HEK293 (cell line): Measurements from ENCODE around the gene ZRANB1.

Experiments used
- CTCF ChIA-PET: fragments of 350-600 bp; formaldehyde crosslinking; extraction: SDS; loops from one replicate; lab custom pipeline; 2021; ENCODE audit warnings: antibody characterized with exemption; lab: Yijun Ruan, JAX
- POLR2A ChIA-PET: fragments of 300-600 bp; formaldehyde crosslinking; extraction: SDS; loops from one replicate; lab custom pipeline; 2020; ENCODE audit warnings: antibody characterized with exemption, inconsistent platforms; lab: Yijun Ruan, JAX
- H3K27ac ChIP-seq: fragments of 200-500 bp; sonication (Bioruptor generic); 2 replicates; pipeline ENCODE4 v1.5.1; 2014; ENCODE audit warnings: low read depth, low read length, control low read depth, inconsistent platforms; ENCODE audit errors: extremely low read depth
- H3K36me3 ChIP-seq, 2 experiments: fragments of 200-500 bp in 1 of 2; sonication (Bioruptor generic) in 1 of 2; 1 replicate in 1 of 2; 2 replicates in 1 of 2; pipeline ENCODE4 v1.5.1; 2014 to 2017; ENCODE audit warnings: inconsistent platforms in 2 of 2, low read length in 2 of 2; ENCODE audit not compliant: control insufficient read depth in 2 of 2, insufficient read depth in 1 of 2
- H3K4me1 ChIP-seq: fragments of 200-500 bp; sonication (Bioruptor generic); 2 replicates; pipeline ENCODE4 v1.5.1; 2014; ENCODE audit warnings: mild to moderate bottlenecking, low read length, inconsistent platforms; ENCODE audit not compliant: control insufficient read depth, insufficient read depth
- H3K4me3 ChIP-seq: 2 replicates; pipeline ENCODE4 v1.5.1; 2011; ENCODE audit warnings: low read depth, mild to moderate bottlenecking, control low read depth, low read length, moderate library complexity
- H3K9me3 ChIP-seq: fragments of 200-500 bp; sonication (Bioruptor generic); 2 replicates; pipeline ENCODE4 v1.5.1; 2014; ENCODE audit warnings: low read depth, low read length, inconsistent platforms; ENCODE audit not compliant: control insufficient read depth, insufficient read depth
- BCL11A ChIP-seq: fragments of 450-650 bp; formaldehyde crosslinking; IDR thresholded peaks from 2 replicates; pipeline ENCODE4 v1.5.1; 2016; ENCODE audit warnings: low read depth, missing biosample characterization, missing genetic modification characterization
- BCL11B ChIP-seq: fragments of 450-650 bp; formaldehyde crosslinking; IDR thresholded peaks from 2 replicates; pipeline ENCODE4 v1.5.1; 2016; ENCODE audit warnings: low read depth, missing biosample characterization, missing genetic modification characterization
- KLF16 ChIP-seq: fragments of 450-650 bp; formaldehyde crosslinking; IDR thresholded peaks from 2 replicates; pipeline ENCODE4 v1.5.1; 2017; ENCODE audit warnings: missing biosample characterization, missing genetic modification characterization
- PRDM10 ChIP-seq: fragments of 450-650 bp; formaldehyde crosslinking; IDR thresholded peaks from 2 replicates; pipeline ENCODE4 v1.5.1; 2016; ENCODE audit warnings: missing biosample characterization, missing genetic modification characterization
- TRIM28 ChIP-seq: IDR thresholded peaks from 2 replicates; pipeline ENCODE4 v1.6.1; 2011; ENCODE audit warnings: low read length, control low read depth, borderline replicate concordance
- WT1 ChIP-seq: fragments of 450-650 bp; formaldehyde crosslinking; IDR thresholded peaks from 2 replicates; pipeline ENCODE4 v1.5.1; 2016; ENCODE audit warnings: missing biosample characterization, missing genetic modification characterization
- ZBTB48 ChIP-seq: fragments of 450-650 bp; formaldehyde crosslinking; IDR thresholded peaks from 2 replicates; pipeline ENCODE4 v1.5.1; 2016; ENCODE audit warnings: missing biosample characterization, missing genetic modification characterization
- ZFHX2 ChIP-seq: fragments of 450-650 bp; formaldehyde crosslinking; conservative IDR thresholded peaks from 2 replicates; pipeline ENCODE4 v1.5.1; 2016; ENCODE audit warnings: missing biosample characterization, missing genetic modification characterization
- ZFP3 ChIP-seq: fragments of 450-650 bp; formaldehyde crosslinking; IDR thresholded peaks from 2 replicates; pipeline ENCODE4 v1.5.1; 2016; ENCODE audit warnings: low read depth, missing biosample characterization, missing genetic modification characterization
- ZFP37 ChIP-seq: fragments of 450-650 bp; formaldehyde crosslinking; IDR thresholded peaks from 2 replicates; pipeline ENCODE4 v1.5.1; 2016; ENCODE audit warnings: missing biosample characterization, missing genetic modification characterization
- ZNF10 ChIP-seq: fragments of 450-650 bp; formaldehyde crosslinking; IDR thresholded peaks from 2 replicates; pipeline ENCODE4 v1.5.1; 2017; ENCODE audit warnings: missing biosample characterization, missing genetic modification characterization
- ZNF121 ChIP-seq: fragments of 450-650 bp; formaldehyde crosslinking; IDR thresholded peaks from 2 replicates; pipeline ENCODE4 v1.5.1; 2016; ENCODE audit warnings: missing biosample characterization, missing genetic modification characterization
- ZNF140 ChIP-seq: fragments of 450-650 bp; formaldehyde crosslinking; IDR thresholded peaks from 2 replicates; pipeline ENCODE4 v1.5.1; 2016; ENCODE audit warnings: missing biosample characterization, missing genetic modification characterization
- ZNF174 ChIP-seq: fragments of 450-650 bp; formaldehyde crosslinking; IDR thresholded peaks from 2 replicates; pipeline ENCODE4 v1.5.0; 2017; ENCODE audit warnings: missing biosample characterization, mild to moderate bottlenecking, missing genetic modification characterization
- ZNF221 ChIP-seq: fragments of 450-650 bp; formaldehyde crosslinking; IDR thresholded peaks from 2 replicates; pipeline ENCODE4 v1.5.1; 2017; ENCODE audit warnings: missing biosample characterization, missing genetic modification characterization, borderline replicate concordance
- ZNF239 ChIP-seq: fragments of 450-650 bp; formaldehyde crosslinking; IDR thresholded peaks from 2 replicates; pipeline ENCODE4 v1.5.1; 2016; ENCODE audit warnings: missing biosample characterization, missing genetic modification characterization
- ZNF324 ChIP-seq: fragments of 450-650 bp; formaldehyde crosslinking; IDR thresholded peaks from 2 replicates; pipeline ENCODE4 v1.5.1; 2016; ENCODE audit warnings: missing biosample characterization, missing genetic modification characterization
- ZNF544 ChIP-seq: fragments of 450-650 bp; formaldehyde crosslinking; IDR thresholded peaks from 2 replicates; pipeline ENCODE4 v1.5.0; 2017; ENCODE audit warnings: missing biosample characterization, missing genetic modification characterization
- ZNF600 ChIP-seq: fragments of 450-650 bp; formaldehyde crosslinking; IDR thresholded peaks from 2 replicates; pipeline ENCODE4 v1.5.1; 2016; ENCODE audit warnings: missing biosample characterization, missing genetic modification characterization
- ZNF610 ChIP-seq: fragments of 450-650 bp; formaldehyde crosslinking; IDR thresholded peaks from 2 replicates; pipeline ENCODE4 v1.5.1; 2016; ENCODE audit warnings: missing biosample characterization, missing genetic modification characterization, borderline replicate concordance
- ZNF623 ChIP-seq: fragments of 450-650 bp; formaldehyde crosslinking; IDR thresholded peaks from 2 replicates; pipeline ENCODE4 v1.5.1; 2016; ENCODE audit warnings: missing biosample characterization, missing genetic modification characterization
- ZNF626 ChIP-seq: fragments of 450-650 bp; sonication (Bioruptor Pico); formaldehyde crosslinking; IDR thresholded peaks from 2 replicates; pipeline ENCODE4 v1.5.1; 2018; ENCODE audit warnings: missing biosample characterization, missing genetic modification characterization, inconsistent platforms
- ZNF660 ChIP-seq: fragments of 450-650 bp; IDR thresholded peaks from 2 replicates; pipeline ENCODE4 v1.5.1; 2018; ENCODE audit warnings: missing biosample characterization, mild to moderate bottlenecking, missing genetic modification characterization
- ZNF768 ChIP-seq: fragments of 450-650 bp; formaldehyde crosslinking; IDR thresholded peaks from 2 replicates; pipeline ENCODE4 v1.5.1; 2018; ENCODE audit warnings: missing biosample characterization, mild to moderate bottlenecking, missing genetic modification characterization
- ZNF837 ChIP-seq: fragments of 450-650 bp; formaldehyde crosslinking; IDR thresholded peaks from 2 replicates; pipeline ENCODE4 v1.5.1; 2016; ENCODE audit warnings: missing biosample characterization, missing genetic modification characterization
- ZNF843 ChIP-seq: fragments of 450-650 bp; formaldehyde crosslinking; IDR thresholded peaks from 2 replicates; pipeline ENCODE4 v1.5.1; 2016; ENCODE audit warnings: missing biosample characterization, missing genetic modification characterization
- ZSCAN30 ChIP-seq: fragments of 450-650 bp; IDR thresholded peaks from 2 replicates; pipeline ENCODE4 v1.5.1; 2018; ENCODE audit warnings: missing biosample characterization, mild to moderate bottlenecking, missing genetic modification characterization, moderate library complexity
- ZSCAN4 ChIP-seq: fragments of 450-650 bp; formaldehyde crosslinking; IDR thresholded peaks from 2 replicates; pipeline ENCODE4 v1.5.1; 2017; ENCODE audit warnings: missing biosample characterization, missing genetic modification characterization
- TF ChIP-seq, protein P1 (sequence below): fragments of 450-650 bp; formaldehyde crosslinking; IDR thresholded peaks from 2 replicates; pipeline ENCODE4 v1.5.1; 2016; ENCODE audit warnings: missing biosample characterization, missing genetic modification characterization
- TF ChIP-seq, protein P2 (sequence below): fragments of 450-650 bp; formaldehyde crosslinking; IDR thresholded peaks from 2 replicates; pipeline ENCODE4 v1.5.1; 2017; ENCODE audit warnings: missing biosample characterization, missing genetic modification characterization
- TF ChIP-seq, protein P3 (sequence below): fragments of 450-650 bp; formaldehyde crosslinking; IDR thresholded peaks from 2 replicates; pipeline ENCODE4 v1.5.1; 2016; ENCODE audit warnings: missing biosample characterization, missing genetic modification characterization

Gene ZRANB1

DNA sequence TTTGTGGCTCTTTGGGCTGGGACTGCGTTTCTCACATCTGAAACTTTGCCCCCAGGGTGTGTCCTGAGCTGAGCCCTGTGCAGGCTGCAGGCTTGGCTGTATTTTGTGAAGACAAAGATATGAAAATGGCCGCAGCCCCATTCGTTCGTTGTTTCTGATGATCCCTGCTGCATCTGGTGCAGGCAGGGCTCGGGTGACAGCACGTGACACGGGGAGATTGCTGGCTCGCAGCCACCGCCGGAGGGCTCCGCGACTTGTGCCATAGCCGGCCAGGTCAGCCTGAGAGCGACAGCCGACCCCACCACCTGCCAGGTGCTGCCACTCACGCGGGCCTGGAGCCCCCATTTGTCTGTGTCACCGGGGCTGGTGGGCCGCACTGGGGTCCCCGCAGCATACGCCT is 81.3 kb downstream of the ZRANB1 start:
- POLR2A ChIA-PET: no interaction called here
- CTCF ChIA-PET: no interaction called here
- Histone ChIP-seq H3K36me3 (peaks cover 0 to 32% of the 10 kb centered on the region in 2 experiments; a peak in 1 of 3 replicates), H3K27ac (peak overlapping the region; percentile 83; the same call in 1 of the 2 replicates), H3K9me3 (no peaks in the 10 kb centered on the region), H3K4me3 (no peak overlapping the region), H3K4me1 (peaks cover 18% of the 10 kb centered on the region)
- TF ChIP-seq ZNF10 (tag by site-specific recombination): peak; percentile 94
- TF ChIP-seq ZNF623 (tag by site-specific recombination): no peak
- TF ChIP-seq ZFP37 (tag by site-specific recombination): no peak
- TF ChIP-seq PRDM10 (tag by site-specific recombination): no peak
- TF ChIP-seq ZNF837 (tag by site-specific recombination): no peak
- no peak for TF ChIP-seq ZNF544 (tag by site-specific recombination)
- peak; percentile 99 for TF ChIP-seq ZBTB48 (tag by site-specific recombination)
- TF ChIP-seq KLF16 (tag by site-specific recombination): no peak
- TF ChIP-seq ZSCAN30: peak; percentile 83; the same call in 1 of the 2 replicates
- TF ChIP-seq WT1 (tag by site-specific recombination): no peak
- TF ChIP-seq ZNF610 (tag by site-specific recombination): peak; percentile 59; the same call in 1 of the 2 replicates
- TF ChIP-seq, protein P1, sequence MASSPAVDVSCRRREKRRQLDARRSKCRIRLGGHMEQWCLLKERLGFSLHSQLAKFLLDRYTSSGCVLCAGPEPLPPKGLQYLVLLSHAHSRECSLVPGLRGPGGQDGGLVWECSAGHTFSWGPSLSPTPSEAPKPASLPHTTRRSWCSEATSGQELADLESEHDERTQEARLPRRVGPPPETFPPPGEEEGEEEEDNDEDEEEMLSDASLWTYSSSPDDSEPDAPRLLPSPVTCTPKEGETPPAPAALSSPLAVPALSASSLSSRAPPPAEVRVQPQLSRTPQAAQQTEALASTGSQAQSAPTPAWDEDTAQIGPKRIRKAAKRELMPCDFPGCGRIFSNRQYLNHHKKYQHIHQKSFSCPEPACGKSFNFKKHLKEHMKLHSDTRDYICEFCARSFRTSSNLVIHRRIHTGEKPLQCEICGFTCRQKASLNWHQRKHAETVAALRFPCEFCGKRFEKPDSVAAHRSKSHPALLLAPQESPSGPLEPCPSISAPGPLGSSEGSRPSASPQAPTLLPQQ (tag by site-specific recombination): 0 out of 2 replicates have a peak, but pooled peaks have one; percentile 22
- no peak for TF ChIP-seq ZFHX2 (tag by site-specific recombination)
- no peak for TF ChIP-seq TRIM28
- TF ChIP-seq ZNF174 (tag by site-specific recombination): no peak
- TF ChIP-seq ZNF843 (tag by site-specific recombination): 0 out of 2 replicates have a peak, but pooled peaks have one; percentile 18
- TF ChIP-seq ZNF221 (tag by site-specific recombination): no peak
- 0 out of 2 replicates have a peak, but pooled peaks have one; percentile 43 for TF ChIP-seq BCL11A (tag by site-specific recombination)
- no peak for TF ChIP-seq ZNF121 (tag by site-specific recombination)
- TF ChIP-seq ZNF140 (tag by site-specific recombination): no peak
- no peak for TF ChIP-seq ZSCAN4 (tag by site-specific recombination)
- no peak for TF ChIP-seq ZNF768 (tag by site-specific recombination)
- TF ChIP-seq, protein P2, sequence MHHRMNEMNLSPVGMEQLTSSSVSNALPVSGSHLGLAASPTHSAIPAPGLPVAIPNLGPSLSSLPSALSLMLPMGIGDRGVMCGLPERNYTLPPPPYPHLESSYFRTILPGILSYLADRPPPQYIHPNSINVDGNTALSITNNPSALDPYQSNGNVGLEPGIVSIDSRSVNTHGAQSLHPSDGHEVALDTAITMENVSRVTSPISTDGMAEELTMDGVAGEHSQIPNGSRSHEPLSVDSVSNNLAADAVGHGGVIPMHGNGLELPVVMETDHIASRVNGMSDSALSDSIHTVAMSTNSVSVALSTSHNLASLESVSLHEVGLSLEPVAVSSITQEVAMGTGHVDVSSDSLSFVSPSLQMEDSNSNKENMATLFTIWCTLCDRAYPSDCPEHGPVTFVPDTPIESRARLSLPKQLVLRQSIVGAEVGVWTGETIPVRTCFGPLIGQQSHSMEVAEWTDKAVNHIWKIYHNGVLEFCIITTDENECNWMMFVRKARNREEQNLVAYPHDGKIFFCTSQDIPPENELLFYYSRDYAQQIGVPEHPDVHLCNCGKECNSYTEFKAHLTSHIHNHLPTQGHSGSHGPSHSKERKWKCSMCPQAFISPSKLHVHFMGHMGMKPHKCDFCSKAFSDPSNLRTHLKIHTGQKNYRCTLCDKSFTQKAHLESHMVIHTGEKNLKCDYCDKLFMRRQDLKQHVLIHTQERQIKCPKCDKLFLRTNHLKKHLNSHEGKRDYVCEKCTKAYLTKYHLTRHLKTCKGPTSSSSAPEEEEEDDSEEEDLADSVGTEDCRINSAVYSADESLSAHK: no peak
- TF ChIP-seq ZNF626 (tag by site-specific recombination): no peak
- TF ChIP-seq, protein P3, sequence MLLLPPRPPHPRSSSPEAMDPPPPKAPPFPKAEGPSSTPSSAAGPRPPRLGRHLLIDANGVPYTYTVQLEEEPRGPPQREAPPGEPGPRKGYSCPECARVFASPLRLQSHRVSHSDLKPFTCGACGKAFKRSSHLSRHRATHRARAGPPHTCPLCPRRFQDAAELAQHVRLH (tag by site-specific recombination): no peak
- no peak for TF ChIP-seq ZFP3 (tag by site-specific recombination)
- TF ChIP-seq ZNF600 (tag by site-specific recombination): no peak; the same call in 1 of the 2 replicates
- 0 out of 2 replicates have a peak, but pooled peaks have one; percentile 64 for TF ChIP-seq ZNF660 (tag by site-specific recombination)
- TF ChIP-seq BCL11B (tag by site-specific recombination): no peak
- no peak for TF ChIP-seq ZNF324
- no peak for TF ChIP-seq ZNF239 (tag by site-specific recombination)
